Stimulated activated CD4-positive, alpha-beta T cell treated with anti-CD3 and anti-CD28 coated beads, Interleukin-15, amount 100 ng/mL, for 1 hour (primary cell): Measurements from ENCODE around the gene GMNN.
"Not testable (repeated sequence)": the region's sequence is repeated elsewhere in the genome, so short reads cannot be mapped to it uniquely, and the experiment has no call there.

ENCODE experiments used
- DNase-seq, 2 donors: peaks; one replicate each; pipeline ENCODE4 v3.0.0-alpha.2; 2020; ENCODE audit warnings: low read depth in 1 of 2, low spot score in 1 of 2

GMNN gene

GRCh38 chr6:24774696-24775519 lies at the start of gene GMNN:
TSS of gene GMNN (plus strand) at chr6:24774937. CDS start at chr6:24777247, 2,310 bp downstream.
- DNase-seq, result peak; percentile 93 to 99

- not testable (repeated sequence) for DNase-seq
Observed at GRCh38 chr6:24730653-24731052, 44.1 kb upstream of the GMNN start.

GRCh38 chr6:24731456-24732134 lies 43.1 kb upstream of the GMNN start:
- not testable (repeated sequence) for DNase-seq

DNA sequence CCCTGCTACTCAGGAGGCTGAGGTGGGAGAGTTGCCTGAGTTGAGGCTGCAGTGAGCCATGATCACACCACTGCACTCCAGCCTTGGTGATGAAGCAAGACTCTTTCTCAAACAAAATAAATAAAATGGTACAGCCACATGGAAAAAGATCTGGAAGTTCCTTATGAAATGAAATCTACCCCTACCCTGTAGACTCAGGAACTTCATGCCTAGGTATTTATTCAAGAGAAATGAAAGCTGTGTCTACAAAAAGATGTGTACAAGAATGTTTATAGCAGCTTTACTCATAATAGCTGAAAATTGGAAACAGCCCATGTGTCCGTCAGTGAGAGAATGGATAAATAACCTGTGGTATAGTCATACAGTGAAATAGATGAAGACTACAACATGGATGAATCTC lies 40.6 kb upstream of the GMNN start:
- no peak for DNase-seq

DNA sequence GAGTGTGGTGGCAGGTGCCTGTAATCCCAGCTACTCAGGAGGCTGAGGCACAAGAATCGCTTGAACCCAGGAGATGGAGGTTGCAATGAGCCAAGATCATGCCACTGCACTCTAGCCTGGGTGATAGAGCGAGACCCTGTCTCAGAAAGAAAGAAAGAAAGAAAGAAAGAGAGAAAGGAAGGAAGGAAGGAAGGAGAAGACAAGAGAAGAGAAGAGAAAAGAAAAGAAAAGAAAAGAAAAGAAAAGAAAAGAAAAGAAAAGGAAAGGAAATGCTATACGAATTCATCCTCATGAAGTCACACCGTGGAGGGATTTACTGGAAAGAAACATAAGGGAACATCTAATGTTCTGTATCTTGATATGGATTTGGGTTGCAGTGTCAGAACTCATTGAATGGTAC lies 40.0 kb upstream of the GMNN start:
- not testable (repeated sequence) for DNase-seq

DNA sequence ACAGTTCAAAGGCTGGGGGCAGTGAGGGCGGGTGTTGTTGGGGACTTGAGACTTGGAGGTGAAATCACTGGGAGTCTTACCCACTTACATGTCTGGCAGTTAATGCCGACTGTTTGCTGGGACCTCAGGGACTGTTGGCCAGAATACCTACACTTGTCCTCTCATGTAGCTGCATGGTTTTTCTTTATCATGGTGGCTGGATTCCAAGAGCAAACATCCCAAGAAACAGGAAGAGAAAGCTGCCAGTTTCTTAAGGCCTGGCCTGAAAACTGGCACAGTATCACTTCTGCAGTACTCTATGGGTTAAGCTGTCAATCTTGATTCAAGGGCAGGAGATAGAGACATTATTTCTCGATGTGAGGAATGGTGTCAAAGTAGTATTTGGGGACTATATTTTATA lies 36.0 kb upstream of the GMNN start:
- no peak for DNase-seq

GRCh38 chr6:24740861-24741260 lies 33.9 kb upstream of the GMNN start:
- DNase-seq, result no peak

- DNase-seq, result no peak
Observed at GRCh38 chr6:24742216-24742738, 32.5 kb upstream of the GMNN start.

- DNase-seq, result no peak
Observed at GRCh38 chr6:24743265-24743943, 31.3 kb upstream of the GMNN start.

- DNase-seq, result no peak
Observed at GRCh38 chr6:24743944-24744335, 30.8 kb upstream of the GMNN start.

GRCh38 chr6:24744911-24745310 lies 29.8 kb upstream of the GMNN start:
- DNase-seq, result no peak

DNA sequence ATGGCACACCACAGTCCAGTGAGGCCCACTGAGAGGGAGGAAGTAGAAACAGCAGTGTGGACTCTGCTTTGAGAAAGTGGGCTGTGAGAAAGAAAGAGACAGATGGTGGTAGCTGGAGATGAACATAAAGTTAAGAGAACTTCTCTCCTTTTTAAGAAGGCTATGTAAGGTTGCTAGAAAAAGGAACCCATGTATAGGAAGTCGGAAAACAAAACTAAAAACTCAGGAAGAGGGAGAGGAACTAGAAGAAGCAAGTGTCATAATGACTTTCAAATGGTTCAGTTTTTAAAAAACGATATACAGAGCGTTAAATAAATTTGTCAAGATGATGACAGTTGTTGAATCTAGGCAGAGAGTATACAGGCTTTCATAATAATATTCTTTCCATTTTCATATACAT lies 25.4 kb upstream of the GMNN start:
- no peak for DNase-seq

GRCh38 chr6:24750878-24751277 lies 23.9 kb upstream of the GMNN start:
- DNase-seq, result not testable (repeated sequence)

- no peak for DNase-seq
Observed at GRCh38 chr6:24752503-24752902, 22.2 kb upstream of the GMNN start.

DNA sequence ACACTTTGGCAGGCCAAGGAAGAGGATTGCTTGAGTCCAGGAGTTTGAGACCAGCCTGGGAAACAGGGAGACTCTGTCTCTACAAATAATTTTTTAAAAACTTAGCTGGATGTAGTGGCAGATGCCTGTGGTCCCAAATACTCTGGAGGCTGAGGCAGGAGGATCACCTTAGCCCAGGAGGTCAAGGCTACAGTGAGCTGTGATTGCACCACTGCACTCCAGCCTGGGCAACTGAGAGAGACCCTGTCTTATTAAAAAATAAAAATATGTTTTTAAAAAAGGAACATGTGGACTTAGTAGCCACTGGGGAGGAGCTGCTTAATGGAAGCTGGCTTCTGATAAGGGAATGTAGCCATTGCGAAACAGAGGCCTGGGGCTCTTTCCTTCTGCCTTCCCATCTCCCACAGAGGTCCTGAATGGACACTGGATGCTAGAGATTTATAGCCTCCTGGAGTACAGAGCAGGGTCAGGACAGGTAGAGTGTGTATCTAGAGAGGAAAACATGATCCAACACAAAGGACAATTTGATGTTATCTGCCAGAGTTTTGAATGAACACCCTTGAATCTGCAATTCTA lies 21.7 kb upstream of the GMNN start:
- DNase-seq, result no peak

- no peak for DNase-seq
Observed at GRCh38 chr6:24753545-24753944, 21.2 kb upstream of the GMNN start.

DNA sequence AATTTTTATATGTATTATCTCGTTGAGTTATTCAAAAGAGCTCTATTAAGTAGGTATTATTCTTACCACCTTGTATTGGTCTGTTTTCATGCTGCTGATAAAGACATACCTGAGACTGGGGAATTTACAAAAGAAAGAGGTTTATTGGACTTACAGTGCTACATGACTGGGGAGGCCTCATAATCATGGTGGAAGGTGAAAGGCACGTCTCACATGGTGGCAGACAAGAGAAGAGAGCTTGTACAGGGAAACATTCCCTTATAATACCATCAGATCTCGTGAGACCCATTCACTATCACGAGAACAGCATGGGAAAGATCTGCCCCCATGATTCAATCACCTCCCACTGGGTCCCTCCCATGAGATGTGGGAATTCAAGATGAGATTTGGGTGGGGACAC lies 20.4 kb upstream of the GMNN start:
- not testable (repeated sequence) for DNase-seq

DNA sequence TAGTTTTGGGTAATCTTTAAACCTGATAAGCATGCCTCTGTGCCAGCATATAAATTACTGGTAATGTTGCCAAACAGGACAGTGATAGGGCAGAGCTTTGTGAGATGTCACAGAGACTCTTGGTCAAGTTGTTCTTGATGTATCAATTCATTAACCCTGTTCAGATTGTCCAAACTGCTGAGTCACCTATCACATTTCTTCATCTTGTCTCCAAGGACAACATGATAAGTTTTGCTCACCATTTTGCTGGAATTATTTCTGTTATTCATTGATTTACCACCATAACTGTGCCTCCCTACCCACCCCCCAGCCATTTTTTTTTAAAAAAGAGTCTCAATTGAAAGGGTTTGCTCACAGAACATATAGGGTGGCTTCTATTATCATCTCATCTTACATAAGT lies 19.5 kb upstream of the GMNN start:
- DNase-seq, result no peak

DNA sequence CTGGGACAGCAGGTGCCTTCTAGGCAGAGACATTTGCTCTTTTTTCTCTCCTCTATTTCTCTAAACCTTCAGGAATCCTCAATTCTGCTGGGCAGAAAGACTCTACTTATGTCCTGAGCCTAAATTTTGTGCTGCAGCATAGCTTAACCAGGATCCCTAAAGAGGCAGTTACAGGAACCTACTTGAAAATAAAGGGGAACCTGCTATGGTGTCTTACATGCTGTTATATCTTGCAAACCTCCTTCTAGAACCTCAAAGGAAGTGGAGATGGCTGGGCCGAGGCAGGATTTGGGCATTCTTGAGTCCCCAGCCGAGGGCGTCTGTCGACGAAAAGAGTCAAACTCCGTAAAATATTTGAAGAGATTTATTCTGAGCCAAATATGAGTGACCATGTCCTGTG lies 17.1 kb upstream of the GMNN start:
- no peak for DNase-seq

GRCh38 chr6:24759718-24760117 lies 15.0 kb upstream of the GMNN start:
- no peak for DNase-seq

DNA sequence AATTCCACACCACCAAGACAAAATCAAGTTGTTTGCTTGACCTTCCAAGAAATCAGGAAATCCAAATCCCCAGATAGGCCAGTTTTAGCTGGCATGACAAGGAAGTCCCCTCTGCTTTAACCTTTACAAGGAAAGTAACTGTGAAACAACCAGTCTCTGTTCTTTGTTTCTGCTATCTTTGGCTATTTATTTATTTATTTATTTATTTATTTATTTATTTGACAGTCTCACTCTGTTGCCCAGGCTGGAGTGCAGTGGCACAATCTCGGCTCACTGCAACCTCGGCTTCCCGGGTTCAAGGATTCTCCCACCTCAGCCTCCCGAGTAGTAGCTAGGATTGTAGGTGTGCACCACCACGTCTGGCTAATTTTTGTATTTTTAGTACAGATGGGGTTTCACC lies 14.5 kb upstream of the GMNN start:
- no peak for DNase-seq
